ENCODE data around the gene ADSL. TPM values are rescaled to one million over a fixed set of nuclear protein-coding genes. Genes with fewer than 3 reads are reported as not detected.

ADSL gene
- total and polyA plus RNA-seq, 8 donors: 40.4 to 110 (median 101) TPM

DNA sequence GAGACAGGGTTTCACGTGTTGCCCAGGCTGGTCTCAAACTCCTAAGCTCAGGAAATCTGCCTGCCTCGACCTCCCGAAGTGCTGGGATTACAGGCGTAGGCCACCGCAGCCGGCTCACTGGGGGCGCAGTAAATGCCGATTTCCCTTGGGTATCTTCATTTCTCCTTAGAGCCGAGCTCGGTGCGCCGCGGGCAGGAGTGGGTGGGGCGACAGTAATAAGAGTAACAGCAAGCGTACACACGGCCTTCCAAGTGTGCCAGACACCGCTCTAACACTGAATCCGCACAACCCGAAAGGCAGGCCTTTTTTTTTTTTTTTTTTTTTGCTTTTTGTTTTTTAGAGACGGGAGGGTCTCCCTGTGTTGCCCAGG lies 500 bp upstream of the ADSL start:
- H3K27ac ChIP-seq: peak overlapping the region; percentile 80 to 92
- H3K4me3 ChIP-seq: peak overlapping the region; percentile 67 to 91
- peak; percentile 52 for ATAC-seq
- no peaks in the 10 kb centered on the region for H3K27me3 ChIP-seq
- H3K36me3 ChIP-seq: peaks cover 0 to 22% of the 10 kb centered on the region in 2 donors
- intact Hi-C loops (cut with DNase I): loop anchor here in 1 of 2 donors (5.0 kb wide), 1 partner anchor 303 kb away; no protein-coding TSS in a partner anchor
- peak in 2 of 4 donors; percentile 43 to 86 for DNase-seq
- H3K9me3 ChIP-seq: no peaks in the 10 kb centered on the region
- H3K4me1 ChIP-seq: peaks cover 10 to 28% of the 10 kb centered on the region in 2 donors
- TF ChIP-seq, protein P1, sequence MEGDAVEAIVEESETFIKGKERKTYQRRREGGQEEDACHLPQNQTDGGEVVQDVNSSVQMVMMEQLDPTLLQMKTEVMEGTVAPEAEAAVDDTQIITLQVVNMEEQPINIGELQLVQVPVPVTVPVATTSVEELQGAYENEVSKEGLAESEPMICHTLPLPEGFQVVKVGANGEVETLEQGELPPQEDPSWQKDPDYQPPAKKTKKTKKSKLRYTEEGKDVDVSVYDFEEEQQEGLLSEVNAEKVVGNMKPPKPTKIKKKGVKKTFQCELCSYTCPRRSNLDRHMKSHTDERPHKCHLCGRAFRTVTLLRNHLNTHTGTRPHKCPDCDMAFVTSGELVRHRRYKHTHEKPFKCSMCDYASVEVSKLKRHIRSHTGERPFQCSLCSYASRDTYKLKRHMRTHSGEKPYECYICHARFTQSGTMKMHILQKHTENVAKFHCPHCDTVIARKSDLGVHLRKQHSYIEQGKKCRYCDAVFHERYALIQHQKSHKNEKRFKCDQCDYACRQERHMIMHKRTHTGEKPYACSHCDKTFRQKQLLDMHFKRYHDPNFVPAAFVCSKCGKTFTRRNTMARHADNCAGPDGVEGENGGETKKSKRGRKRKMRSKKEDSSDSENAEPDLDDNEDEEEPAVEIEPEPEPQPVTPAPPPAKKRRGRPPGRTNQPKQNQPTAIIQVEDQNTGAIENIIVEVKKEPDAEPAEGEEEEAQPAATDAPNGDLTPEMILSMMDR (IDR thresholded peaks at IDR 0.05): no peak

DNA sequence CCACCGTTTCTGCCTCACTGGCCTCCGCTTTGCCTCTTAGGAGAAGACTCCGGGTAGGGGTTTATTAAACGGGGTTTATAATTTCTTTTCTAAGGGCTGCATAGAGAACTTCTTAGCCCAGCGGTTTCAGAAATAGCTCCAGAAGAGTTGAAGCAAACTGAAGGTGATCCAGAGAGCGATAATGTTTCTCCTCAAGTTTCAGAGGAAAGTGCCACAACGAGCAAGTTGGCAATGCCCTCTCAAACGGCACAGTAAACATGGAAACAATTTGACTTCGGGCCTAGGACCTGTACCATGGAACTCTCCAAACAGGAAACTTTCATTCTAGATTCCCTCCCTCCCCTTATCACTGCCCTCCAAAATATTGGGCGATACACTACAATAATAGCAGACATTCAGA lies 1.0 kb downstream of the ADSL start:
- peak overlapping the region; percentile 67 to 91 for H3K4me3 ChIP-seq
- peaks cover 0 to 37% of the 10 kb centered on the region in 2 donors for H3K36me3 ChIP-seq
- DNase-seq (no peak), ATAC-seq (no peak)
- intact Hi-C loops (cut with DNase I): loop anchor here in 1 of 2 donors (5.0 kb wide), 1 partner anchor 305 kb away; no protein-coding TSS in a partner anchor
- H3K27ac ChIP-seq: peak overlapping the region; percentile 80 to 92
- H3K27me3 ChIP-seq: no peaks in the 10 kb centered on the region
- peaks cover 10 to 28% of the 10 kb centered on the region in 2 donors for H3K4me1 ChIP-seq
- H3K9me3 ChIP-seq: no peaks in the 10 kb centered on the region
- TF ChIP-seq, protein P1 (IDR thresholded peaks at IDR 0.05): no peak

DNA sequence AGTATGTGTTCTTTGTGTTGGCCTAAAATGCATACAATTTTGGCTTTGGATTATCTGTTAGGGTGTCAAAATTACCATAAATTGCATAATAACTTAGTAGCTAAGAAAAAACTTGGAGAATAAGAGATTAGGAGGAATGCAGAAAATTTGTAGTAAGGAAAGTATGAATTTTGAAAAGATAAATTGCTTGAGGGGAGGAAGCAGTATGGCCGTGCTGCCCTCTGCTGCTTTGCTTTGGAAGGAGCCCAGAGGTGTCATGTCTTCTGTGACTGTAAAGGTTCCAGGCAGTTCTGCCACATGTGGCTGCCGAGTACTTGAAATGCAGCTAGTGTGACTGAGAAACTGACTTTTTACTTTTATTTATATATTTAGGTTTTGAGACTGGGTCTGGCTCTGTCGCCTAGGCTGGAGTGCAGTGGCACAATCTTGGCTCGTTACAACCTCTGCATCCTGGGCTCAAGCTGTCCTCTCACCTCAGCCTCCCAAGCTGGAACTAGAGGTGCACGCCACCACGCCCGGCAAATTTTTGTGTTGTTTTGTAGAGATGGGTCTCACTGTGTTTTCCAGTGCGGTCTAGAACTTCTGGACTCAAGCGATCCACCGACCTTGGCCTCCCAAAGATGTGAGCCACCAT lies 1.8 kb downstream of the ADSL start:
- peak; percentile 27 for ATAC-seq
- intact Hi-C loops (cut with DNase I): loop anchor here in 1 of 2 donors (5.0 kb wide), 1 partner anchor 306 kb away; no protein-coding TSS in a partner anchor
- TF ChIP-seq, protein P1 (IDR thresholded peaks at IDR 0.05): peak; percentile 46 to 62
- Histone ChIP-seq H3K36me3 (peaks cover 0 to 46% of the 10 kb centered on the region in 2 donors), H3K27ac (no peak overlapping the region), H3K4me3 (peak overlapping the region in 1 of 2 donors; percentile 91), H3K9me3 (no peaks in the 10 kb centered on the region), H3K27me3 (no peaks in the 10 kb centered on the region), H3K4me1 (peaks cover 10 to 28% of the 10 kb centered on the region in 2 donors)
- peak in 1 of 4 donors; percentile 50 for DNase-seq

DNA sequence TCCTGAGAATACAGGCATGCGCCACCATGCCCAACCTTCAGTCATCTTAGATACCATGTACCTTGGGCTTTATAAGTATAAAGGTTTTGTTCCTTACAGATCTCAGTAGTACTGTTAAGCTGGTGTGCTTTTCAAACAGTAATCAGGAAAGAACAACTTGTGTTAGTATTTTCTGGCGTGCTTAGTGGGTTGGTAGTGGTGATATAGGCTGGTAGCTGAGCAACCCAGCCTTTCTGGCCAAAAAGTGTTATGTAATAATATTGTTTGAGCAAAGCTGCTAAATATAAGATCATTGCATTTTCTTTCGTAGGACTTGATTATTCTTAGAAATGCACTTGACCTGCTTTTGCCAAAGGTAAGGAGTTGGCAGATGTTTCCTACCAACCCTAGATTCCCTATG lies 6.5 kb downstream of the ADSL start:
- ATAC-seq (no peak), DNase-seq (no peak)
- no peaks in the 10 kb centered on the region for H3K9me3 ChIP-seq
- intact Hi-C loops (cut with DNase I): loop anchor here in 1 of 2 donors (10.0 kb wide), 1 partner anchor 808 kb away; no protein-coding TSS in a partner anchor
- peaks cover 3 to 11% of the 10 kb centered on the region in 2 donors for H3K4me1 ChIP-seq
- no peak overlapping the region for H3K27ac ChIP-seq
- H3K27me3 ChIP-seq: no peaks in the 10 kb centered on the region
- H3K4me3 ChIP-seq: no peak overlapping the region
- H3K36me3 ChIP-seq: peaks cover 0 to 92% of the 10 kb centered on the region in 2 donors
- TF ChIP-seq, protein P1 (IDR thresholded peaks at IDR 0.05): no peak

DNA sequence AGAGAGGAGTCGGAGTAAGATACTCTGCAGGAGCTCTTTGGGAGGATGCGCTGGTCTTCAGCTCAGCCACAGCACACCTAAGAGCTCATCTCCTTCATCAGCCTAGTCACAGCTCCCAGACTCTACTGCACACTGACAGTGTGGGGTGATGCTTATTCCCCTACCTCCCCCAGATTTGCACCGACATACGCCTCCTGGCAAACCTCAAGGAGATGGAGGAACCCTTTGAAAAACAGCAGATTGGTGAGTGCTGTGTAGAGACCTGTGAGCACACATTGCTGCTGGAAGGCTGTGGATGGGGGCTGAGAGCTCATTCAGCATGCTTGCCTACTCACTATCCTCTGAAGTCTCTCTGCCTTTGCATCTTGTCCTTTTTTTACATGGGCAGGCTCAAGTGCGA lies 14.8 kb downstream of the ADSL start:
- DNase-seq: no peak
- Histone ChIP-seq H3K36me3 (peaks cover 4 to 100% of the 10 kb centered on the region in 2 donors), H3K4me3 (no peak overlapping the region), H3K27ac (no peak overlapping the region), H3K27me3 (no peaks in the 10 kb centered on the region), H3K4me1 (no peaks in the 10 kb centered on the region), H3K9me3 (no peaks in the 10 kb centered on the region)
- ATAC-seq: no peak
- intact Hi-C loops (cut with DNase I): no loop called here
- TF ChIP-seq, protein P1 (IDR thresholded peaks at IDR 0.05): no peak
